HFF-Myc (cell line): Measurements from ENCODE around the gene RSAD2.
"Not testable (repeated sequence)": the region's sequence is repeated elsewhere in the genome, so short reads cannot be mapped to it uniquely, and the experiment has no call there.

Source experiments
- DNase-seq: peaks from one replicate; pipeline ENCODE4 v3.0.0-alpha.2; 2011; ENCODE audit warnings: low read depth; ENCODE audit errors: extremely low read depth
- H3K4me3 ChIP-seq: replicated peaks from 2 replicates; pipeline ENCODE4 v1.5.1; 2011; ENCODE audit warnings: low read depth, mild to moderate bottlenecking, control low read depth, low read length
- CTCF ChIP-seq: IDR thresholded peaks from 2 replicates; pipeline ENCODE4 v1.5.1; 2012; ENCODE audit warnings: mild to moderate bottlenecking, low read depth, low read length, control low read depth; ENCODE audit errors: missing control alignments

RSAD2 gene

GRCh38 chr2:6893876-6894482, 16.4 kb downstream of the RSAD2 start:
- no peak for TF ChIP-seq CTCF
- no peak for DNase-seq
- no peak overlapping the region for H3K4me3 ChIP-seq

- peak; percentile 40 for TF ChIP-seq CTCF
- no peak for DNase-seq
- H3K4me3 ChIP-seq: no peak overlapping the region
Measured at GRCh38 chr2:6896930-6897759, 19.6 kb downstream of the RSAD2 start.

GRCh38 chr2:6902581-6902980, 25.0 kb downstream of the RSAD2 start:
- DNase-seq, H3K4me3 ChIP-seq: not testable (repeated sequence)

GRCh38 chr2:6905668-6906067, 28.1 kb downstream of the RSAD2 start:
- no peak for DNase-seq
- H3K4me3 ChIP-seq: no peak overlapping the region
- TF ChIP-seq CTCF: no peak

- DNase-seq: no peak
- no peak for TF ChIP-seq CTCF
- H3K4me3 ChIP-seq: no peak overlapping the region
Measured at GRCh38 chr2:6906165-6906741, 28.7 kb downstream of the RSAD2 start.

- DNase-seq: no peak
- no peak overlapping the region for H3K4me3 ChIP-seq
- TF ChIP-seq CTCF: no peak
Measured at GRCh38 chr2:6908291-6908690, 30.7 kb downstream of the RSAD2 start.
